ENCODE results near the gene ALPL.

- TF ChIP-seq CTCF (IDR thresholded peaks at IDR 0.05; ENCODE audit: poor library complexity, severe bottlenecking): no peak
- TF ChIP-seq POLR2AphosphoS5 (IDR thresholded peaks at IDR 0.05): no peak
- no peak for TF ChIP-seq EZH2 (IDR thresholded peaks at IDR 0.05; ENCODE audit: borderline replicate concordance, insufficient read depth, low read length, poor library complexity, severe bottlenecking)
- TF ChIP-seq SMC3 (conservative IDR thresholded peaks at IDR 0.05; ENCODE audit: poor library complexity): no peak
- TF ChIP-seq RAD21 (conservative IDR thresholded peaks at IDR 0.05): no peak
- TF ChIP-seq MXI1 (conservative IDR thresholded peaks at IDR 0.05; ENCODE audit: poor library complexity, severe bottlenecking): no peak
- TF ChIP-seq REST (IDR thresholded peaks at IDR 0.05; ENCODE audit: borderline replicate concordance): no peak
- no peak for TF ChIP-seq EP300 (conservative IDR thresholded peaks at IDR 0.05; ENCODE audit: poor library complexity, severe bottlenecking)
- no peak for TF ChIP-seq TAF1 (IDR thresholded peaks at IDR 0.05; ENCODE audit: low read depth)
Measured at GRCh38 chr1:21610989-21611785, 102.0 kb downstream of the ALPL start.

Data from neural cell (in vitro differentiated cells).